Astrocyte (in vitro differentiated cells and primary cell): Measurements from ENCODE around the gene H6PD. TPM values are rescaled to one million over a fixed set of nuclear protein-coding genes. Genes with fewer than 3 reads are reported as not detected.

Source experiments
- DNase-seq: peaks from one replicate; pipeline ENCODE4 v3.0.0-alpha.2; 2010; ENCODE audit warnings: low read depth
- FAIRE-seq: peaks from 2 replicates; lab custom pipeline; 2011; peaks lifted over from hg19 to GRCh38; lab: Jason Lieb, UNC
- H2AFZ ChIP-seq: 2 replicates; pipeline ENCODE4 v1.6.0; 2012; ENCODE audit warnings: low read depth, low read length, inconsistent platforms
- H3K27ac ChIP-seq: 2 replicates; pipeline ENCODE4 v1.5.1; 2011; ENCODE audit warnings: low read depth, low read length, inconsistent platforms
- H3K27me3 ChIP-seq: 2 replicates; pipeline ENCODE4 v1.6.0; 2011; ENCODE audit warnings: low read length, inconsistent platforms; ENCODE audit not compliant: insufficient read depth
- H3K36me3 ChIP-seq: 2 replicates; pipeline ENCODE4 v1.5.1; 2011; ENCODE audit warnings: low read length, inconsistent platforms; ENCODE audit not compliant: insufficient read depth
- H3K4me1 ChIP-seq: 2 replicates; pipeline ENCODE4 v1.5.1; 2011; ENCODE audit warnings: low read length, inconsistent platforms; ENCODE audit not compliant: insufficient read depth
- H3K4me2 ChIP-seq: 2 replicates; pipeline ENCODE4 v1.6.0; 2012; ENCODE audit warnings: low read length, inconsistent platforms
- H3K4me3 ChIP-seq: 2 replicates; pipeline ENCODE4 v1.5.1; 2011; ENCODE audit warnings: low read depth, mild to moderate bottlenecking, low read length, inconsistent platforms; ENCODE audit not compliant: insufficient read depth
- H3K79me2 ChIP-seq: 2 replicates; pipeline ENCODE4 v1.6.0; 2012; ENCODE audit warnings: mild to moderate bottlenecking, low read length, inconsistent platforms; ENCODE audit not compliant: insufficient read depth
- H3K9ac ChIP-seq: 2 replicates; pipeline ENCODE4 v1.6.0; 2012; ENCODE audit warnings: mild to moderate bottlenecking, low read length, inconsistent platforms
- H3K9me3 ChIP-seq: 2 replicates; pipeline ENCODE4 v1.5.1; 2012; ENCODE audit warnings: low read depth, mild to moderate bottlenecking, low read length, inconsistent platforms; ENCODE audit not compliant: insufficient read depth
- H4K20me1 ChIP-seq: 2 replicates; pipeline ENCODE4 v1.6.0; 2012; ENCODE audit warnings: low read length, inconsistent platforms; ENCODE audit not compliant: insufficient read depth
- H3K27ac Mint-ChIP-seq: one replicate; pipeline ENCODE4 v1.8.0; 2021; ENCODE audit warnings: mild to moderate bottlenecking, mixed read lengths; ENCODE audit not compliant: unreplicated experiment
- H3K27me3 Mint-ChIP-seq: one replicate; pipeline ENCODE4 v1.8.0; 2021; ENCODE audit warnings: low read depth, mixed read lengths; ENCODE audit not compliant: unreplicated experiment
- H3K36me3 Mint-ChIP-seq: one replicate; pipeline ENCODE4 v1.8.0; 2021; ENCODE audit warnings: low read depth, mixed read lengths; ENCODE audit not compliant: unreplicated experiment
- H3K4me1 Mint-ChIP-seq: one replicate; pipeline ENCODE4 v1.8.0; 2021; ENCODE audit warnings: low read depth, mixed read lengths; ENCODE audit not compliant: unreplicated experiment
- H3K4me3 Mint-ChIP-seq: one replicate; pipeline ENCODE4 v1.8.0; 2021; ENCODE audit warnings: mild to moderate bottlenecking, moderate library complexity, mixed read lengths; ENCODE audit not compliant: unreplicated experiment
- H3K9me3 Mint-ChIP-seq: one replicate; pipeline ENCODE4 v1.8.0; 2021; ENCODE audit warnings: mild to moderate bottlenecking, mixed read lengths; ENCODE audit not compliant: unreplicated experiment
- EZH2 ChIP-seq: IDR thresholded peaks from 2 replicates; pipeline ENCODE4 v1.6.1; 2012; ENCODE audit warnings: mild to moderate bottlenecking, low read length, inconsistent platforms; ENCODE audit not compliant: insufficient read depth
- total RNA-seq: library from RNA; stranded (reverse); gene quantifications from 2 replicates; pipeline ENCODE4 v1.2.1, GENCODE V29; 2021
- TF ChIP-seq, protein P1 (sequence below): IDR thresholded peaks from 2 replicates; pipeline ENCODE4 v1.5.1; 2011; ENCODE audit warnings: low read depth, mild to moderate bottlenecking, inconsistent platforms, low read length, moderate library complexity; ENCODE audit not compliant: insufficient read depth

H6PD gene
- total RNA-seq, 1 donor from 2014 or later = 13.9 TPM

DNA sequence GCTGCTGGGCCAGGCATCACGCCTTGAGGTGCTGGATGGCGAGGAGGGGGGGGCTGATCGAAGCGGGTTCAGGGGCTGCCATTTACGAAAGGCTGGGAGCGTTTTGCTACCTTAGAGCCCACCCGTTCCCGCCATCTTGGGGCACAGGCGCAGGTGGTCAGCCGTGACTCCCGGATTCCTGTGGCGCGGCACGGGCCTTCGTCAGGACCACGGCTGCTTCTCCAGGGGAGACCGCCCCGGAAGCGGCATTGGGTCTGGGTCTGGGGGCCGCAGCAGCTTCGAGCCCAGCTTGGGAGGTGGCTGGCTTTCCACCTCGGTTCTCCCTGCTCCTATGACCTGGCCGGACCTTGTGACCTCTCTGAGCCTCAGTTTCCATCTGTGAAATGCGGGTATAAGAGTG, 81.9 kb downstream of the H6PD start:
- no peaks in the 10 kb centered on the region for H3K27me3 ChIP-seq
- Mint-ChIP-seq H3K4me3 (no peak overlapping the region), H3K36me3 (peaks cover 13% of the 10 kb centered on the region), H3K27ac (no peak overlapping the region), H3K27me3 (no peaks in the 10 kb centered on the region), H3K4me1 (peaks cover 41% of the 10 kb centered on the region), H3K9me3 (no peaks in the 10 kb centered on the region)
- H3K4me2 ChIP-seq = peak overlapping the region; percentile 61
- FAIRE-seq (no peak), DNase-seq (no peak)
- peak overlapping the region; percentile 66 for H3K9ac ChIP-seq
- TF ChIP-seq, protein P1, sequence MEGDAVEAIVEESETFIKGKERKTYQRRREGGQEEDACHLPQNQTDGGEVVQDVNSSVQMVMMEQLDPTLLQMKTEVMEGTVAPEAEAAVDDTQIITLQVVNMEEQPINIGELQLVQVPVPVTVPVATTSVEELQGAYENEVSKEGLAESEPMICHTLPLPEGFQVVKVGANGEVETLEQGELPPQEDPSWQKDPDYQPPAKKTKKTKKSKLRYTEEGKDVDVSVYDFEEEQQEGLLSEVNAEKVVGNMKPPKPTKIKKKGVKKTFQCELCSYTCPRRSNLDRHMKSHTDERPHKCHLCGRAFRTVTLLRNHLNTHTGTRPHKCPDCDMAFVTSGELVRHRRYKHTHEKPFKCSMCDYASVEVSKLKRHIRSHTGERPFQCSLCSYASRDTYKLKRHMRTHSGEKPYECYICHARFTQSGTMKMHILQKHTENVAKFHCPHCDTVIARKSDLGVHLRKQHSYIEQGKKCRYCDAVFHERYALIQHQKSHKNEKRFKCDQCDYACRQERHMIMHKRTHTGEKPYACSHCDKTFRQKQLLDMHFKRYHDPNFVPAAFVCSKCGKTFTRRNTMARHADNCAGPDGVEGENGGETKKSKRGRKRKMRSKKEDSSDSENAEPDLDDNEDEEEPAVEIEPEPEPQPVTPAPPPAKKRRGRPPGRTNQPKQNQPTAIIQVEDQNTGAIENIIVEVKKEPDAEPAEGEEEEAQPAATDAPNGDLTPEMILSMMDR = no peak
- no peak for TF ChIP-seq EZH2
- no peak overlapping the region for H2AFZ ChIP-seq
- H3K4me3 ChIP-seq = no peak overlapping the region
- H3K27ac ChIP-seq = peak overlapping the region; percentile 71
- peaks cover 100% of the 10 kb centered on the region for H3K79me2 ChIP-seq
- peaks cover 54% of the 10 kb centered on the region for H3K4me1 ChIP-seq
- H4K20me1 ChIP-seq = peaks cover 96% of the 10 kb centered on the region
- no peaks in the 10 kb centered on the region for H3K36me3 ChIP-seq
- no peaks in the 10 kb centered on the region for H3K9me3 ChIP-seq

DNA sequence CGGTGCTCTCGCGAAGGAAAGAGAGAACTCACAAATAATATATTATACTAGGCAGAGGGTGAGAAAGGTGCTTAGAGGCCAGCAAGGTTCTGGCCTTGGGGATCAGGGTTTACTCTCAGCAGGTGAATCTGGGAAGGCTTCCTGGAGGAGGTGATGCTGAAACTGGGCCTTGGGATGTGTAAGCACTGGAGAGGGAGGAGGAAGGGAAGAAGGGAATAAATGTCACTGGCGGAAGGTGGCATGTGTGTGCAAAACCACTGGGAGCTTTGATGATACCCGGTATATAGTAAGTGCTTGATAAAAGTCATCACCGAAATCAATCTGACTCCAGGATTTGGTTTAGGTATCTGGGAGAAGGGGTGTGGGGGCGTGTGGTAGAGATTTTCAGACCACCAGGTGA, 82.5 kb downstream of the H6PD start:
- H3K4me3 Mint-ChIP-seq = peak overlapping the region; percentile 65
- TF ChIP-seq, protein P1 = no peak
- no peak for TF ChIP-seq EZH2
- no peak for FAIRE-seq
- peaks cover 46% of the 10 kb centered on the region for H3K4me1 Mint-ChIP-seq
- Histone ChIP-seq H3K9me3 (no peaks in the 10 kb centered on the region), H3K9ac (peak overlapping the region; percentile 17), H3K4me2 (peak overlapping the region; percentile 77), H3K27me3 (no peaks in the 10 kb centered on the region), H3K36me3 (no peaks in the 10 kb centered on the region), H3K4me1 (peaks cover 56% of the 10 kb centered on the region), H4K20me1 (peaks cover 96% of the 10 kb centered on the region), H2AFZ (no peak overlapping the region), H3K79me2 (peaks cover 100% of the 10 kb centered on the region), H3K27ac (peak overlapping the region; percentile 71), H3K4me3 (no peak overlapping the region)
- DNase-seq = no peak
- no peak overlapping the region for H3K27ac Mint-ChIP-seq
- H3K27me3 Mint-ChIP-seq = no peaks in the 10 kb centered on the region
- H3K36me3 Mint-ChIP-seq = peaks cover 15% of the 10 kb centered on the region
- no peaks in the 10 kb centered on the region for H3K9me3 Mint-ChIP-seq

DNA sequence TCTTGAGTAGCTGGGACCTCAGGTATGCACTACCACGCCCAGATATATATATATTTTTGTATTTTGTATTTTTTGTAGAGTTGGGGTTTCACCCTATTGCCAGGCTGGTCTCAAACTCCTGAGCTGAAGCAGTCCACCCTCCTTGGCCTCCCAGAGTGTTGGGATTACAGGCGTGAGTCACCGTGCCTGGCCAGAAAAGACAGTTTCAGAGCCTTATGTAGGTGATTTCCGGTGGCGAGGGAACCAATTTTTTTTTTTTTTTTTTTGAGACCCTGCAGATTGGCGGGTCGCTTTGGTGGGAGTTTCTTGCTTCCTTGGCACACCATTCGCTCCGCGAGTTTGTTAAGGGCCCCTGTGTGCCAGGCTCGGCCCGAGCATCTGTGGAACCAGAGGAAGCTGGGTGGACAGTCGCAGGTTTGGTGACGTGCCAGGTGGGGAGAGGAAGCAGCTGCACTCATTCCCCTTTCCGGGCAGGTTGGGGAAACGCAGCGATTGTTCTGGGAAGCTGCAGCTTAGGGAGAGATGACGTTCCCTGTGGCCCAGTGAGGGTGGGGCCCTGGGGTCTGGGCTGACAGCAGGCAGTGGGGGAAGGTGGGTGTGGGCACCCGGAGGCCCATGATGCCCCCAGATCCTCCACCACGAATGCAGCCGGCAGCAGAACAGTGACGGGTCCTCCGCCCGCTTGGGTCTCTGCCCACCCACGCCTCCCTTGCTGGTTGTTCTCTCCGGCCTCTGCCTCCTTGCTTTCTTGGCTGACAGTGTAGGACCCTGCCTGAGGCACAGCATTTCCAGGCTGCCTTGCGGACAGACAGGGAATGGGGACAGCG, 83.2 kb downstream of the H6PD start:
- H4K20me1 ChIP-seq = peaks cover 94% of the 10 kb centered on the region
- peak; percentile 73 for DNase-seq
- no peaks in the 10 kb centered on the region for H3K9me3 ChIP-seq
- H3K36me3 ChIP-seq = no peaks in the 10 kb centered on the region
- H3K4me1 Mint-ChIP-seq = peaks cover 46% of the 10 kb centered on the region
- TF ChIP-seq EZH2 = no peak
- TF ChIP-seq, protein P1 = no peak
- H3K4me3 Mint-ChIP-seq = peak overlapping the region; percentile 34
- H3K4me2 ChIP-seq = peak overlapping the region; percentile 77
- peak overlapping the region; percentile 64 for H3K27ac ChIP-seq
- H3K27me3 Mint-ChIP-seq = no peaks in the 10 kb centered on the region
- H3K9ac ChIP-seq = peak overlapping the region; percentile 57
- peaks cover 57% of the 10 kb centered on the region for H3K4me1 ChIP-seq
- peaks cover 18% of the 10 kb centered on the region for H3K36me3 Mint-ChIP-seq
- H3K9me3 Mint-ChIP-seq = no peaks in the 10 kb centered on the region
- FAIRE-seq = no peak
- H3K79me2 ChIP-seq = peaks cover 100% of the 10 kb centered on the region
- H3K4me3 ChIP-seq = peak overlapping the region; percentile 12
- H3K27ac Mint-ChIP-seq = no peak overlapping the region
- H3K27me3 ChIP-seq = no peaks in the 10 kb centered on the region
- H2AFZ ChIP-seq = peak overlapping the region; percentile 9
